Endothelial cell of umbilical vein (primary cell): ENCODE results near the gene LARGE1. TPM values are rescaled to one million over a fixed set of nuclear protein-coding genes. Genes with fewer than 3 reads are reported as not detected.

Source experiments
- BruUV-seq: library from RNA; stranded (reverse); fragments of 400-500 nt; replicated peaks from 2 replicates; lab custom pipeline; 2021; lab: Mats Ljungman, UMichigan
- CTCF ChIA-PET: fragments of 300-600, 350-600 bp; sonication (Branson Sonifier 250); formaldehyde crosslinking; loops from one replicate; lab custom pipeline; 2021; ENCODE audit warnings: antibody characterized with exemption, inconsistent platforms; lab: Charles Lee
- POLR2A ChIA-PET: fragments of 300-600, 350-600 bp; sonication (Branson Sonifier 250); formaldehyde crosslinking; loops from one replicate; lab custom pipeline; 2021; ENCODE audit warnings: antibody characterized with exemption, inconsistent platforms; lab: Charles Lee
- DNase-seq: peaks from one replicate; pipeline ENCODE4 v3.0.0-alpha.2; 2011; ENCODE audit warnings: low read depth, low spot score
- FAIRE-seq: peaks from 2 replicates; lab custom pipeline; 2011; peaks lifted over from hg19 to GRCh38; lab: Jason Lieb, UNC
- H2AFZ ChIP-seq: 2 replicates; pipeline ENCODE4 v1.6.0; 2012; ENCODE audit warnings: low read depth, low read length, control low read depth, inconsistent platforms
- H3K27ac ChIP-seq: 2 replicates; pipeline ENCODE4 v1.5.1; 2011; ENCODE audit warnings: low read depth, mild to moderate bottlenecking, control low read depth, low read length, moderate library complexity; ENCODE audit not compliant: insufficient read depth
- H3K27me3 ChIP-seq, 2 experiments: 2 replicates each; pipeline versions ENCODE4 v1.6.0 to v1.6.1; 2011; ENCODE audit warnings: low read length in 2 of 2, mixed read lengths in 1 of 2; ENCODE audit not compliant: control insufficient read depth in 2 of 2, insufficient read depth in 2 of 2
- H3K36me3 ChIP-seq, 2 experiments: 2 replicates in 1 of 2; 3 replicates in 1 of 2; pipeline ENCODE4 v1.5.1; 2011; ENCODE audit warnings: low read length in 2 of 2, mild to moderate bottlenecking in 1 of 2, moderate library complexity in 1 of 2; ENCODE audit not compliant: control insufficient read depth in 2 of 2, insufficient read depth in 2 of 2; ENCODE audit errors: extremely low read depth in 1 of 2
- H3K4me1 ChIP-seq: 3 replicates; pipeline ENCODE4 v1.5.1; 2011; ENCODE audit warnings: mild to moderate bottlenecking, low read length; ENCODE audit not compliant: control insufficient read depth, insufficient read depth; ENCODE audit errors: extremely low read depth
- H3K4me2 ChIP-seq: 2 replicates; pipeline ENCODE4 v1.6.1; 2011; ENCODE audit warnings: low read length, control low read depth, mixed read lengths; ENCODE audit not compliant: insufficient read depth
- H3K4me3 ChIP-seq, 3 experiments: fragments of 200-600 bp in 1 of 3; sonication (generic), shearing (Covaris generic) in 1 of 3; replicated peaks in 1 of 3; 2 replicates each; pipeline ENCODE4 v1.5.1; 2011 to 2016; ENCODE audit warnings: control low read depth in 3 of 3, low read length in 3 of 3, mild to moderate bottlenecking in 2 of 3, inconsistent platforms in 1 of 3, low read depth in 1 of 3, moderate library complexity in 1 of 3; ENCODE audit not compliant: insufficient read depth in 1 of 3
- H3K79me2 ChIP-seq: 2 replicates; pipeline ENCODE4 v1.6.0; 2012; ENCODE audit warnings: low read length, inconsistent platforms; ENCODE audit not compliant: control insufficient read depth, insufficient read depth
- H3K9ac ChIP-seq: replicated peaks from 2 replicates; pipeline ENCODE3; 2011; ENCODE audit warnings: low read length, control low read depth; ENCODE audit not compliant: insufficient read depth; ENCODE audit errors: extremely low read depth
- H3K9me1 ChIP-seq: replicated peaks from 3 replicates; pipeline ENCODE4 v1.6.0; 2011; ENCODE audit warnings: mild to moderate bottlenecking, low read length; ENCODE audit not compliant: control insufficient read depth, insufficient read depth; ENCODE audit errors: extremely low read depth
- H3K9me3 ChIP-seq: replicated peaks from 2 replicates; pipeline ENCODE4 v1.5.1; 2012; ENCODE audit warnings: low read length, inconsistent platforms; ENCODE audit not compliant: control insufficient read depth, insufficient read depth
- H4K20me1 ChIP-seq: replicated peaks from 2 replicates; pipeline ENCODE3; 2011; ENCODE audit warnings: mild to moderate bottlenecking, low read length; ENCODE audit not compliant: control insufficient read depth, insufficient read depth; ENCODE audit errors: extremely low read depth
- EZH2 ChIP-seq: IDR thresholded peaks from 2 replicates; pipeline ENCODE4 v1.6.1; 2012; ENCODE audit warnings: borderline replicate concordance, low read depth, mild to moderate bottlenecking, moderate library complexity, low read length, inconsistent platforms; ENCODE audit not compliant: severe bottlenecking
- FOS ChIP-seq: IDR thresholded peaks from 2 replicates; pipeline ENCODE4 v1.6.1; 2011; ENCODE audit warnings: mild to moderate bottlenecking, low read length, moderate library complexity, borderline replicate concordance; ENCODE audit not compliant: insufficient read depth
- GATA2 ChIP-seq: IDR thresholded peaks from 2 replicates; pipeline ENCODE4 v1.7.0; 2011; ENCODE audit warnings: low read depth, mild to moderate bottlenecking, moderate library complexity, mixed read lengths, low read length; ENCODE audit not compliant: insufficient read length, insufficient read depth
- JUN ChIP-seq: IDR thresholded peaks from 2 replicates; pipeline ENCODE4 v1.6.1; 2011; ENCODE audit warnings: borderline replicate concordance, low read depth; ENCODE audit not compliant: insufficient read length, insufficient read depth
- MYC ChIP-seq: IDR thresholded peaks from one replicate; pipeline ENCODE4 v1.6.1; 2011; ENCODE audit warnings: mild to moderate bottlenecking, low read depth, low read length
- POLR2A ChIP-seq: IDR thresholded peaks from 2 replicates; pipeline ENCODE4 v1.6.1; 2012; ENCODE audit warnings: low read depth, mild to moderate bottlenecking, control low read depth, low read length
- POLR2AphosphoS5 ChIP-seq: IDR thresholded peaks from 2 replicates; pipeline ENCODE4 v1.6.1; 2012; ENCODE audit warnings: low read depth, mild to moderate bottlenecking, control low read depth, low read length, moderate library complexity; ENCODE audit not compliant: insufficient read depth
- dilution Hi-C: fragments of 300-500 bp; cut with MboI; formaldehyde crosslinking; loops from one replicate; pipeline ENCODE4 v1.15.0; 2019; ENCODE audit warnings: low sequenced_read_pairs; ENCODE audit not compliant: extremely low pct_ligation_motif_present
- intact Hi-C: fragments of 100-400 bp; cut with micrococcal nuclease; formaldehyde crosslinking; loops from one replicate; pipeline ENCODE4 v1.10.0; 2022
- polyA plus RNA-seq, 4 experiments: library from polyadenylated mRNA; depleted of rRNA in 3 of 4; stranded (reverse) in 3 of 4; unstranded in 1 of 4; fragments of >200 nt; gene quantifications; 2 replicates each; pipeline versions ENCODE4 v1.2.1 to v1.2.3, GENCODE V29; 2011 to 2012; ENCODE audit warnings: missing spikeins in 1 of 4
- total RNA-seq: library from RNA; stranded (reverse); gene quantifications from 2 replicates; pipeline ENCODE4 v1.2.3, GENCODE V29; 2021
- TF ChIP-seq, protein P1 (sequence below), 2 donors: IDR thresholded peaks; 1 replicate in 1 of 2; 2 replicates in 1 of 2; pipeline ENCODE4 v1.5.1; 2011; ENCODE audit warnings: low read length in 2 of 2, mild to moderate bottlenecking in 2 of 2, moderate library complexity in 2 of 2, control low read depth in 1 of 2, inconsistent platforms in 1 of 2, low read depth in 1 of 2; ENCODE audit not compliant: insufficient read depth in 1 of 2; ENCODE audit errors: extremely low read depth in 1 of 2
- TF ChIP-seq, protein P2 (sequence below): IDR thresholded peaks from 2 replicates; pipeline ENCODE4 v1.6.1; 2011; ENCODE audit not compliant: insufficient read depth, insufficient read length

Gene LARGE1
- total and polyA plus RNA-seq, 2 donors (not counting 3 experiments of a cell fraction or from before 2014, with no cell fraction given) = 0.95 to 4.4 TPM

DNA sequence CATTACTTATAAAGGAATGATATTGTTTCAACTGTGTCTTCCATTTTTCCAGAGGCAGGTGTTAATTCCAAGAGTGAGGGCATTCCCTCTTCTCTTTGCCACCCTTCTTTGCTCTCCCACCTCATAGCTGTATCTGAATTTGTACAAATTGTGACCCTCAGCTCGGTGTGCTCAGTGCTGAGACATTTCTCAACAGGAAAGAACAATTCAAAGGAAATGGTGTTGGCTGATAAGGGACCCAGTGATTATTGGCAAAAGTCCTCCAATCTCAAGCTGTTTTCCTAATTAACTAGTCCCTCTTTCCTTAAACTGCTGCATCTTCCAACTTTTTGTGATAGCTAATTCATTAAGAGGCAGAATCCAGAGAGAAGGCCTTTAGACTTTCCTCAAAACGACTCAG lies 453.2 kb downstream of the LARGE1 start:
- Histone ChIP-seq H3K4me2 (no peak overlapping the region), H3K4me1 (no peaks in the 10 kb centered on the region), H3K27ac (no peak overlapping the region), H3K9me1 (no peaks in the 10 kb centered on the region), H4K20me1 (no peaks in the 10 kb centered on the region), H3K79me2 (no peaks in the 10 kb centered on the region), H3K36me3 (no peaks in the 10 kb centered on the region), H3K4me3 (no peak overlapping the region), H3K9ac (no peak overlapping the region), H3K9me3 (peaks cover 7% of the 10 kb centered on the region), H3K27me3 (no peaks in the 10 kb centered on the region), H2AFZ (no peak overlapping the region)
- TF ChIP-seq FOS = no peak
- TF ChIP-seq, protein P1, sequence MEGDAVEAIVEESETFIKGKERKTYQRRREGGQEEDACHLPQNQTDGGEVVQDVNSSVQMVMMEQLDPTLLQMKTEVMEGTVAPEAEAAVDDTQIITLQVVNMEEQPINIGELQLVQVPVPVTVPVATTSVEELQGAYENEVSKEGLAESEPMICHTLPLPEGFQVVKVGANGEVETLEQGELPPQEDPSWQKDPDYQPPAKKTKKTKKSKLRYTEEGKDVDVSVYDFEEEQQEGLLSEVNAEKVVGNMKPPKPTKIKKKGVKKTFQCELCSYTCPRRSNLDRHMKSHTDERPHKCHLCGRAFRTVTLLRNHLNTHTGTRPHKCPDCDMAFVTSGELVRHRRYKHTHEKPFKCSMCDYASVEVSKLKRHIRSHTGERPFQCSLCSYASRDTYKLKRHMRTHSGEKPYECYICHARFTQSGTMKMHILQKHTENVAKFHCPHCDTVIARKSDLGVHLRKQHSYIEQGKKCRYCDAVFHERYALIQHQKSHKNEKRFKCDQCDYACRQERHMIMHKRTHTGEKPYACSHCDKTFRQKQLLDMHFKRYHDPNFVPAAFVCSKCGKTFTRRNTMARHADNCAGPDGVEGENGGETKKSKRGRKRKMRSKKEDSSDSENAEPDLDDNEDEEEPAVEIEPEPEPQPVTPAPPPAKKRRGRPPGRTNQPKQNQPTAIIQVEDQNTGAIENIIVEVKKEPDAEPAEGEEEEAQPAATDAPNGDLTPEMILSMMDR (IDR thresholded peaks at IDR 0.05; ENCODE audit: extremely low read depth in 1 of 2, insufficient read depth in 1 of 2, low read depth in 1 of 2, low read length in 2 of 2) = no peak
- TF ChIP-seq EZH2 = no peak
- no peak for TF ChIP-seq GATA2
- ChIA-PET CTCF (no interaction called here), POLR2A (no interaction called here)
- FAIRE-seq (no peak), DNase-seq (no peak)
- BruUV-seq = no TSS peak
- dilution Hi-C loops = no loop called here
- intact Hi-C loops = no loop called here

- no peaks in the 10 kb centered on the region for H3K9me1 ChIP-seq
- H3K79me2 ChIP-seq = no peaks in the 10 kb centered on the region
- TF ChIP-seq, protein P1 (IDR thresholded peaks at IDR 0.05; ENCODE audit: extremely low read depth in 1 of 2, insufficient read depth in 1 of 2, low read depth in 1 of 2, low read length in 2 of 2) = no peak
- no peak for TF ChIP-seq POLR2A
- TF ChIP-seq FOS = no peak
- TF ChIP-seq GATA2 = no peak
- no peak for TF ChIP-seq MYC
- no peak for TF ChIP-seq JUN
- no peak for TF ChIP-seq EZH2
- TF ChIP-seq, protein P2, sequence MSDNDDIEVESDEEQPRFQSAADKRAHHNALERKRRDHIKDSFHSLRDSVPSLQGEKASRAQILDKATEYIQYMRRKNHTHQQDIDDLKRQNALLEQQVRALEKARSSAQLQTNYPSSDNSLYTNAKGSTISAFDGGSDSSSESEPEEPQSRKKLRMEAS = no peak
- TF ChIP-seq POLR2AphosphoS5 = no peak
- FAIRE-seq (no peak), DNase-seq (no peak)
- H4K20me1 ChIP-seq = no peaks in the 10 kb centered on the region
- H3K4me1 ChIP-seq = no peaks in the 10 kb centered on the region
- no peak overlapping the region for H3K9ac ChIP-seq
- no peaks in the 10 kb centered on the region for H3K27me3 ChIP-seq
- intact Hi-C loops (no loop called here), dilution Hi-C loops (no loop called here)
- H3K9me3 ChIP-seq = peaks cover 7% of the 10 kb centered on the region
- H3K36me3 ChIP-seq = no peaks in the 10 kb centered on the region
- ChIA-PET POLR2A (no interaction called here), CTCF (no interaction called here)
- H3K27ac ChIP-seq = no peak overlapping the region
- H2AFZ ChIP-seq = no peak overlapping the region
- no peak overlapping the region for H3K4me3 ChIP-seq
- no peak overlapping the region for H3K4me2 ChIP-seq
- BruUV-seq = no TSS peak
Observed at GRCh38 chr22:33465554-33465953, 454.7 kb downstream of the LARGE1 start.
